ENCODE data around the gene TBC1D3L. TPM values are rescaled to one million over a fixed set of nuclear protein-coding genes. Genes with fewer than 3 reads are reported as not detected.
"Not testable (repeated sequence)": the region's sequence is repeated elsewhere in the genome, so short reads cannot be mapped to it uniquely, and the experiment has no call there.

TBC1D3L gene
- 6.6 TPM for total RNA-seq
- long read RNA-seq, partial matches to known transcripts, result 6 of 10 reads
- long read RNA-seq, other reads (novel, unspliced or antisense), result 4 of 10 reads

DNA sequence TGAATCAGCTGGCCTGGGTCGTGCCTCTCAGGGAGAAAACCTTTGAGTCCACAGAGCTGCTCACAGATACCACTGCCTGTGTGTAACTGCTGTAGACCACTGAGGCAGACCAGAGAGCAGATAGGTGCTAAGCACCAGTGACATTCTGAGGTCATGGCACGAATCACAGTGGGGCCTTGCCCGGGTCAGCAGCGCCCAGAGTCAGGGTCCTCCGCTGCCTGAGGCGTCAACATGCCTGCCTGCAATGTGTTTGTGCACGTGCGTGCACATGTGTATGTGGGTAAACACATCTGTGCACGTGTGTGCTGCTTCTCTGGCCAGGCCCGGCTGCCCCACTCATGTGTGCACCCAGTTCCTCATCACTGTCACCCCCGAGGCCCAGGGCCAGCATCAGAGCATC, at the start of gene TBC1D3L:
TSS of gene TBC1D3L (minus strand) at position 101 of the 400 bp plus-strand sequence. CDS start 1,540 bp downstream, outside the sequence.
- intact Hi-C loops (cut with DNase I); DNase-seq (ENCODE audit: low spot score): not testable (repeated sequence)

DNA sequence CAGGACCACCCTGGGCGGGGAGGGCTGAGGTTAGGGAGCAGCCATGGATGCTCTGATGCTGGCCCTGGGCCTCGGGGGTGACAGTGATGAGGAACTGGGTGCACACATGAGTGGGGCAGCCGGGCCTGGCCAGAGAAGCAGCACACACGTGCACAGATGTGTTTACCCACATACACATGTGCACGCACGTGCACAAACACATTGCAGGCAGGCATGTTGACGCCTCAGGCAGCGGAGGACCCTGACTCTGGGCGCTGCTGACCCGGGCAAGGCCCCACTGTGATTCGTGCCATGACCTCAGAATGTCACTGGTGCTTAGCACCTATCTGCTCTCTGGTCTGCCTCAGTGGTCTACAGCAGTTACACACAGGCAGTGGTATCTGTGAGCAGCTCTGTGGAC, 14.8 kb upstream of the TBC1D3L start, which contains the start of gene TBC1D3D:
TSS of gene TBC1D3D (plus strand) at position 301 of the 400 bp plus-strand sequence. CDS start 1,585 bp downstream, outside the sequence.
- DNase-seq (ENCODE audit: low spot score); intact Hi-C loops (cut with DNase I): not testable (repeated sequence)

Other genes starting within 250 kb of the TBC1D3L start
- not detected for gene HNF1B, start 244.0 kb downstream of the TBC1D3L start, total RNA-seq
- gene TBC1D3K, start 64.6 kb downstream of the TBC1D3L start, total RNA-seq, result not detected
- gene TBC1D3D, start 14.9 kb upstream of the TBC1D3L start, total RNA-seq, result 0.35 TPM
- gene TBC1D3C, start 79.6 kb upstream of the TBC1D3L start, total RNA-seq, result not detected
- gene TBC1D3E, start 138.9 kb upstream of the TBC1D3L start, total RNA-seq, result not detected
- not detected for gene TBC1D3, start 203.5 kb upstream of the TBC1D3L start, total RNA-seq